Right hindlimb (tissue), 1 donor: Measurements from ENCODE around the gene NFAM1.

Experiments used
- DNase-seq: peaks from one replicate; pipeline ENCODE4 v3.0.0-alpha.2; 2018

NFAM1 gene

GRCh38 chr22:42379966-42380537 lies 52.2 kb downstream of the NFAM1 start:
- no peak for DNase-seq

- DNase-seq: peak; percentile 83
These were observed 55.3 kb downstream of the NFAM1 start for GRCh38 chr22:42376711-42377554.

DNA sequence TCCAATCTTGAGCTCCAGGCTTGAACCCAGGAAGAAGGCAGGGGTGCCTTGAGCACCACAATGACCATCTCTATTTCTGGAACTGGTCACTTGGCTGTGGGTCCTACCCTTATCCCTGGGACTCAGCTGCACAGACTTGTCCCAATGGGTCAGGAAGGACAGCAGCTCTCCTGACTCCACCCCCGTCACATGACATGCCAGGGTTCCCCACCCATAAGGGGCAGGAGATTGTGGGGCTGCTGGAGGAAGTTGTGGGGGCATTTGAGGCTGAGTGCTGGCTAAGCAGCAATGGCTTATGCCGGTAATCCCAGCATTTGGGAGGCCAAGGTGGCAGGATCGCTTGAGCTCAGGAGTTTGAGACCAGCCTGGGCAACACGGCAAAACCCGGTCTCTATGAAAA lies 56.2 kb downstream of the NFAM1 start:
- no peak for DNase-seq

DNA sequence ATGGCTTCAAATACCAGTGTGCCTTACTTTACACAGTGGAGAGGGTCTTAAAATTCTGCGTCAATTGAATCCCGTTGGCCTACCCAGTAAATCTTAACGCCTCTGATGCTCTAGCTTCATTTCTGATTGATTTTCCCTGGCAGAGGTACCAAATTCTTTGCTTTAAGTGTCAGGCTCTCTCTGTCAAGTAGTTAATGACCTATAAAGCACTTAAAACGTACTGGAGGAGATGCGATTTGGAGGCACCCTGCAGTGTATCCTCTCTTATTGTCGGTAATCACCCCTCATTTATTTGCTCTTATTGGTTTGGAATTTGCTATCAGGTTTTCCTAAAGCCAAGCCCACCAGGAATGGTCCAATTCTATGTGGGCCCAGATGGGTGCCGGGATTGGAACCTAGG lies 59.2 kb downstream of the NFAM1 start:
- no peak for DNase-seq

DNA sequence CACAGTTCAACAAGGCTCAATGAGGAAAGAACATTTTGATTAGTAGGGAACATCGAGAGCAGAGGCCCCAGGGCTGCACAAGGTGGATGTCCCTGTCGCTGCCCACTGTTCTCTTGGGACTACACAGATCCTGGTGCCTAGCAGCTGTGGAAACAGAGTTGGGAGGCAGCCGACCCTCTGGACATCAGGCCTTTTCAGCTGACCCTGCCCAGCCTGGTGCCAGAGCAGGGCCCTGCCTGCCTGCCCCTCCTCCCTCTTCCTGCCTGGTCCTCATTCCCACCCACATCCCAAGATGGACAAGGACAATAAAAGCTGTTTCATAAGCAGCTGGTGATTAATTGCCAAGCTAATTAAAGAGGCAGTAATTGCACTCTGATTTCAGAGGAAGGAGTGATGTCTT lies 60.7 kb downstream of the NFAM1 start:
- no peak for DNase-seq

- DNase-seq: no peak
These were observed 61.1 kb downstream of the NFAM1 start for GRCh38 chr22:42371099-42371498.

DNA sequence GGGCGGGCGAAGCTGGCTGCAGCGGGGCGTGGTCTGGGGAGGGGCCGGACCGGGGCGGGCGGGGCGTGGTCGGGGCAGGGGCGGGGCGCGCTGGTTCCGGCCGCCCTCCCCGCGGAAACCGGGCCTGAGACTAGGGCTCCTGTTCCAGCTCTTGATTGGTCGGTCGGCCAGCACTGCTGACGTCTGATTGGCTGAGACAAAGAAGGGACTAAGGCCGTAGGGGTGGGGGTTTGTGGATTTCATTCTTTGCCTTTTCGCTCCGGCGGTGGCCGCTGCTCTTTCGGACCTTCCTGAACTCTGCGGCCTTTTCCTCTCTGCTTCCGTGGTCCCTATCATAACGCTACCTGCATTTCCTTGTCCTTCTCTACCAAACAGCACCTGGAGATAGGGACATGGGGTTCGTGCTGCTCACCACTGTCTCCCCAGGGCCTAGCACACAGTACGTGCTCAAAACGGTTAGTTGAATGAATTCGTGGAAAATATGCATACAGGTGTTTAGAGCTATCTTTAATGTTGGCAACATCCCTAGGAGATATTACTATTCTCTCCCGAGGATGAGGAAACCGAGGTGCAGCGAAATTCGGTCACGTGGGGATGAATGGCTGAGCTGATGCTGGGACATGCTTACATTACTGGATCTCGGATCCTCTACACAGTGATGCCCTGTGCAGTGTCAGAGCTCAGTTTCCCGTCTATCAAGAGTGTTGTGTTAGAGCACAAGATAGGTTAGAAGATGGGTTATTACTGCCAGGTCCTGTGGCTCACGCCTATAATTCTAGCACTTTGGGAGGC lies 62.8 kb downstream of the NFAM1 start:
- DNase-seq: peak; percentile 92

DNA sequence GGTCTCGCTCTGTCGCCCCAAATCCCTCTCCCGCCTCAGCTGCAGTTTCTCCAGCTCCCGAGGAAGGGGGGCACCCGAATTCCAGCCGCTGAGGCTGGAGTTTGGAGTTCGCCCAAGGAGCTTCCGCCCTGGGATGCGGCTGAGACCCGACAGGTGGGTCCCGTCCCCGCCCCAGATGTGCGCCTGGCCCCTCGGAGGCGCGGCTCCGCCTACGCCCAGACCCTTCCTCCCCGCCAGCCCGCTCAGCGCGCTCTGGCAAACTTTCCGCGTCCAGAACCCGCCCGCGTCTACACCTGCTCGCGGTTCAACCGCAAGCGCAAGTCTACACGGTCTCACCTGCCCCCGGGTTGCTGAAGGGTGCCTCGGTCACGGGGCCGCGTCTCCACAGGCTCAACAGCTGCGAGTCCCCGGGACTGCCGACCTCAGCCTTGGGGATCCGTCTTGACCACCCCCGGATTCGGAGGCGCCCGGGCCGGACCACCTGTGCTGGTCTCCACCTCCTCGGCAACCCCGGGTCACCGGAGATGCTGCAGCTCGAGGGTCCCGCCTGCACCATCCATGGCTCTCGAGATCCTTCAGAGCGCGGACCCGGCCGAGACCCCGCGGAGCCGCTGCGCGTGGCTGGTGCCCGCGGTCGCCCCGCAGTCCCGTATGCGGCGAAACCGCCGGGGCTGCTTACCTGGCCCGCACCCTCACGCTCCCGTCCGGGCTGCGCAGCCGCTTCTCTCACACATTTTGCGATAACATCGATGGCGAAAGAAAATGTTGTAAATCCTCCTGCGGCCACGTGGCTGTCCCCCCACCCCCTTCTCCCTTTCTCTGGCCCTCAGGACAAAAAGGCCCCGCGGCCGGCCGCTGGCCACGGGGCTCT lies 63.6 kb downstream of the NFAM1 start:
- no peak for DNase-seq

- no peak for DNase-seq
These were observed 64.2 kb downstream of the NFAM1 start for GRCh38 chr22:42367980-42368378.

- peak; percentile 83 for DNase-seq
These were observed 65.2 kb downstream of the NFAM1 start for GRCh38 chr22:42366806-42367581.

DNA sequence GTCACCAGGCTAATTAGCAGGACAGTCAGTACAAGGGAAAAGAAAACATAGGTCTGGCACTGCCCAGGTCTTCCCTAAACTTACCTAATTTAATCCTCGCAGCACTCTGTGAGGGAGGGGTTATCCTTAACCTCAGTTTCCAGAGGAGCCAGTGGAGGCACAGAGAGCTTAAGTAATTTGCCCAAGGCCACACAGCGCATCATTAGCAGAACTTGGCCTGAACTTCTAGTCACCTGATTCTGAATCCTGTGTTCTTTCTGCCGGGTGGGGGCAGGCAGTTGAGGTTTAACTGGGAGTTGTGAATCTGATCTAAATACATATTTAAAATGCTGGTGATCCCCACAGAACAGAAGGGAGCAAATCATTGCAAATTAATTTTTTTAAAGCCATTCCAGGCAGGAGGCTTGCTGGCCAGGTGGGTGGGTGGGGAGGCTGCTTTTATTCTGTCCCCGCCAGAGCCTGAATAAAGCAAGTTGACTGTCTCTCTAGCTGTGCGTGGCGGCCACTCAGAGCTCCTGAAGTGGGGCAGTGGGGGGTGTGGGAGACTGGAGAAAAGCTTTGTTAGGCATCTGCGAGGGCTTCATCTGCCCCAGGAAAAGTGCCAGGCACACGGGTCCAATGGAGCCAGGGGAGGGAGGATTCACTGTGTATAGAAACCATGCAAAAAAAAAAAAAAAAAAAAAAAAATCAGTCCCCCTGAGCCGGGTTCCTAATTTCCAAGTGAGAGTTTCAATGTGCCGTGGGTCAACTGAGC lies 66.1 kb downstream of the NFAM1 start:
- DNase-seq: no peak

DNA sequence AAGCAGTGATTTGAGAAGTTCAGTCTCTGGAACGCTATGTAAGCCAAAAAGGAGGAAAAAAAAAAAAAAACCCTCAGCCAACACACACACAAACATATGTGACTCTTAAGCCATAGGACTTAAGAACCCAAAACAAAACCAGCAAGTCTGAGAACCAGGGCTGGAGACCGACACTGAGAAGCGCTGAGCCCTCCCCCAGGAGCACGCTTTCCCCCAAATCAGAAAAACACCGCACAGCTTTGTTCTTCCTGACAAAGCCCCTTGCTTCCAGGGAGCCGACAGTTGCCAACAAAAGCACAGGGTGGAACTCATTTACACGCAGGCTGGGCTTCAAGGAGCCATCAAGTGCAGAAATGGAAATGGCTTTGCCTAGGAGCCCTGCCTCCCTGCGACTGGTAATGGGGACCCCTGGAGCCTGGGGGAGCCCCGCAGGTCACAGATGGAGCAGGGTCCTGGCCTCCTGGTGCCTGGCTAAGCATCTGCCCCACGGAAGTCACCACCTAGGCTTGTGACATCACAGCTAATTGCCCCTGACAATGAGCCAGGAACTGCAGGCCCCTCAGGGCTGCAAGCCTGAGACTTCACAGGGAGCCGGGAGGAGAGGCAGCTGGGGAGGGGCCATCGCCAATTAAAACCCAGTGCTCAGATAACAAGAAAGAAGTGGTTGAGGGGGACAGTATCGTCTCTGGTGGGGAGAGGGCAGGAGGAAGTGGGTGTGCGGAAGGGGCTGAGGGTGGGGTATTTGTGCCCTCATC lies 66.9 kb downstream of the NFAM1 start:
- peak; percentile 79 for DNase-seq

DNA sequence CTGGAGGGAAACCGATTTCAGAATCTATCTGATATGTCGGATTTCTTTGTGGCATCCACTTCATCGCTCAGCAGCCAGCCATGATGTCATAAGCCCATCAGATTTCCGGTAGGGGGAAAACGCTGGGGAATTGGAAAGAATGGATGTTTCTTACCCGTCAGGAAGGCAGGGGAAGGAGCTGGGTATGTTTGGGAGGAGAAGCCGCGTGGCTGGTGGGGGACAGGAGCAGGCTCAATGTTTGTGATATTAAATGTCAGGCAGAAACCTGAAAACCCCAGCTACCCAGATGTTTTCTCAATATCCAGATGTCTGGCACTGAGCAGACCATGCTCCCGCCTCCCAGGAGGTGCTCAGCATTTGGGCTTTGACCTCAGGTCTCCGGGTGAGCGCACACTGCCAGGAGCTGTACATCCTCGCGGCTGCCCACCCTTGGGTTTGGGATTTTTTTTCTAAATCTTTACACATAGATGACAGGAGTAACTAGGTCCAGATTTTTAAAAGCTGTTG lies 67.5 kb downstream of the NFAM1 start:
- DNase-seq: peak; percentile 75

DNA sequence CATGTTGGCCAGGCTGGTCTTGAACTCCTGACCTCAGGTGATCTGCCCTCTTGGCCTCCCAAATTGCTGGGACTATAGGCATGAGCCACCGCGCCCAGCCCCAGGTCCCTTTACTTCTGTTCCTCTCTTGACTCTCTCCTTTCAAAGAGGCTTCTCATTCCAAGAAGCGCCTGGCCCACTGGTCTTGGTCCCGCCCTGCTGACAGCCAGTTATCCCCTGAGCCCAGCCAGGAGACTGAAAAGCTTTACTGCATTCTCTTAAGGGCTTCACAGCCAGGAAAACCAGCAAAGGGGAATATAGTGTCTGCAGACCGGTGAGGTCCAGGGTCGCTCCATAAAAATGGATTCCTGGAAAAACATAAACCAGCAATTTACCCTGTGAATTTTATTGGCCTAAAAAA lies 68.3 kb downstream of the NFAM1 start:
- no peak for DNase-seq

DNA sequence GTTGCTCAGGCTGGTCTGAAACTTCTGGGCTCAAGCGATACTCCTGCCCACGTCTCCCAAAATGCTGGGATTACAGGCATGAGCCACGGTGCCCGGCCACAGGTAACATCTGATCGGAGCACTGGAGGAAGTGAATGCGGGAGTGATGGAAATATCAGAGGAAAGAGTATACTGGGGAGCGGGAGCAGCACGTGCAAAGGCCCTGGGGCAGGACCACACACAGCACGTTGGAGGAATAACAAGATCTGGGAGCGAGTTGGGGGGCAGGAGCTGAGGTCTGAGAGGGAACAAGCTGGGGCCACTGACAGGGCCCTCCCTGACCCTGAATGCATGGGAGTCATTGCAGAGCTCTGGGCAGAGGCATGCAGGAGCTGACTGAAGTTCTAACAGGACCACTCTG lies 70.7 kb downstream of the NFAM1 start:
- DNase-seq: no peak

- no peak for DNase-seq
These were observed 71.9 kb downstream of the NFAM1 start for GRCh38 chr22:42360348-42360747.

DNA sequence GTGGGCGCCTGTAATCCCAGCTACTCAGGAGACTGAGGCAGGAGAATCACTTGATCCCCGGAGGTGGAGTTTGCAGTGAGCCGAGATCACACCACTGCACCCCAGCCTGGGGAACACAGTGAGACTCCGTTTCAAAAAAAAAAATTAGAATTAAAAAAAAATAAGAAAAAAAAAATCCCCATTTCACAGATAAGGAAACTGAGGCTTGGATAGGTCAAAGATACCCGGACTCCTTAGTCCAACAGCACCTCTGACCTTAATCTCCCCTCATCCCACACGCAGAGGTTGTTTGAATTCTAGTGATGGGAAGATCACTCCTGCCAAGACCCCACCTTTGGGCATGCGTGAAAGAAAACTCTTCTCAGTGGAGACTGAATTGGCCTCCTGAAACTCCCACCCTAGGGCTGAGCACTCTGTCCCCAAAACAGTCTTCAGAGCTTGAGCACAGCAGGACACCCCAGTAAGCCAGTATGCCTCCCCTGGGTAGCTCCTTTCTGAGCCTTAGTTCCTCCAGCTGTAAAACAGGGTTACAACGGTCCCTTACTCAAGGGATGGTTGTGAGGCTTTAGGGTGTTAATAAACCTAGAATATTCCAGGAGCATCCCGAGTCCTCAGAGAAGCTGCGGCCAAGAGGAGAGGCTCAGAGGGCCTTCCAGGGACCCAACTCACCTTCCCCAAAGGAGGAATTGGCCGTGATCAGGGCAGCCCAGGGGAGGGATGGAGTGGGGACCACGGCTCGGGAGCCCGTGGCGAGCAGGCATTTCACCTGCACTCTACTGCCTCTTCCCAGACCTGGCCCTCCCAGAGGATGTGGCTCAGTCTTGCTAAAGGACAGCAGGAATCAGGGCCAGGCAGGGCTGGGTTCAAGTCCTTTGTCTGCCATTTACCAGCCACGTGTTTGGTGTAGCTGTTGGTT lies 73.3 kb downstream of the NFAM1 start:
- DNase-seq: no peak

DNA sequence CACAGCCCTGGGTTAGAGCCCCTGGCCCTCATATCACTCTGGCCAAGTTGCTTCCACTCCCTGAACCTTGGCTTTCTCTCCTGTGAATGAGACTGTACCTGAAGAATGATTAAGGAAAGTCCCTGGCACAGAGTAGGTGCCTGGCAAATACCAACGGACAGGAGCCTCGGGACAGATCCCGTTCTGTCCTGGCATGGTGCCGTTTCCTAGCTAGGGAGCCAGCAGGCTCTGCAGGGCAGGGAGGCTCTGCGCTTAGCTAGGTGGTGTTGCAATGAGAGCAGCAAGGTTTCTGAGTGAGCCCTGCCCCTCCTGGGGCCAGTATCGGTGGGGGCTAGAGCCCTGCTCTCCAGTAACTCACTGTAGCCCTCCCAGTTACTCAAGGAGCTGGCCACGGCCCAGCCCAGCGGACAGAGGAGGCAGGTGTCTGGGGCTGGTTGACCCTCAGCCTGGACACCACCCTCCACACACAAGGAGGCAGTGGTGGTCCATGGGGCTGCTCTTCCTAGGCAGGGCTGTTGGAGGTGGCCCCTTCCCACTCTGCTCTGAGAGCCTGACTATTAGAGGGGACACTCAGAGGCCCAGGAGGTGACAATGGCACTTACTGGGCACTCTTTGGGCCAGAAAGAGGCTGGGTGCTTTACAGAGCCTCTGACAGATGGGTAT lies 74.4 kb downstream of the NFAM1 start:
- no peak for DNase-seq

DNA sequence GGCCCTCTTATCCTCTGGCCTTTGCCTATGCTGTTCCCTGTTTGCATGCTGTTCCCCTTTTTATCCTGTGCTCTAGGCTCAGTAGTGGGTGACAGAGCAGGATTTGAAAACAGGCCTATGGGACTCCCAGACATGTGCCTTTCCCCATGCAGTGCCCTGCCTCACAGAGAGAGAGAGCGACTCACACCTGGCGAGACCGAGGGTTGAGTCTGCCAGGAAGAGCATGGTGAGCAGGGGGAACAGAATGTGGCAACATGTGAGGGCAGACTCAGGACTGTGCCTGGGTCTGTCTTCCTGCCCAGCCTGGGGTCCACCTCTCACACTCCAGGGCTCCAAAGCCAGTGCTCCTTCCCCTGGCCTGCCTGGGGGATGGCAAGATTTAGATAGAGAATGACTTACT lies 75.0 kb downstream of the NFAM1 start:
- DNase-seq: no peak
